Thymus (tissue), 11 donors: ENCODE data around the gene RSBN1. TPM values are rescaled to one million over a fixed set of nuclear protein-coding genes. Genes with fewer than 3 reads are reported as not detected.

Source experiments
- DNase-seq, 9 donors: peaks; one replicate each; pipeline ENCODE4 v3.0.0-alpha.2; 2013; ENCODE audit warnings: low spot score in 9 of 9, low read depth in 6 of 9, missing footprints in 1 of 9
- H3K27ac ChIP-seq, 2 donors: one replicate each; pipeline ENCODE4 v1.5.1; 2013; ENCODE audit warnings: control low read depth in 1 of 2, low read depth in 1 of 2, low read length in 1 of 2, mild to moderate bottlenecking in 1 of 2, moderate library complexity in 1 of 2
- H3K27me3 ChIP-seq, 2 donors: one replicate each; pipeline ENCODE4 v1.5.1; 2013; ENCODE audit warnings: low read length in 1 of 2; ENCODE audit not compliant: control insufficient read depth in 2 of 2, insufficient read depth in 1 of 2
- H3K36me3 ChIP-seq, 2 donors: one replicate each; pipeline ENCODE4 v1.5.1; 2013; ENCODE audit warnings: low read length in 1 of 2, mild to moderate bottlenecking in 1 of 2, moderate library complexity in 1 of 2; ENCODE audit not compliant: control insufficient read depth in 2 of 2, insufficient read depth in 2 of 2
- H3K4me1 ChIP-seq, 2 donors: one replicate each; pipeline ENCODE4 v1.5.1; 2013; ENCODE audit warnings: low read length in 2 of 2; ENCODE audit not compliant: control insufficient read depth in 2 of 2, insufficient read depth in 2 of 2
- H3K4me3 ChIP-seq, 2 donors: one replicate each; pipeline ENCODE4 v1.5.1; 2013; ENCODE audit warnings: low read length in 2 of 2, control low read depth in 1 of 2, mild to moderate bottlenecking in 1 of 2
- H3K9me3 ChIP-seq, 2 donors: one replicate each; pipeline ENCODE4 v1.5.1; 2013; ENCODE audit warnings: low read length in 1 of 2, mild to moderate bottlenecking in 1 of 2; ENCODE audit not compliant: control insufficient read depth in 2 of 2, insufficient read depth in 1 of 2
- WGBS: extraction: QIAGEN DNeasy Blood & Tissue Kit; methylation state at CpG from one replicate; pipeline ENCODE4 v1.1.7; 2013; 5-methylcytosine and 5-hydroxymethylcytosine counted together
- polyA plus RNA-seq: library from polyadenylated mRNA; stranded (reverse); fragments of 200-250 nt; gene quantifications from one replicate; pipeline ENCODE4 v1.2.3, GENCODE V29; 2013
- total RNA-seq: library from RNA; stranded (reverse); fragments of 120-200 nt; gene quantifications from one replicate; pipeline ENCODE4 v1.2.4, GENCODE V29; 2013
- donor health status: healthy.

RSBN1 gene
- total and polyA plus RNA-seq, 2 donors = 11.6 to 19.1 TPM

- Histone ChIP-seq H3K27me3 (no peaks in the 10 kb centered on the region), H3K4me3 (no peak overlapping the region), H3K27ac (no peak overlapping the region), H3K36me3 (peaks cover 11 to 37% of the 10 kb centered on the region in 2 donors), H3K4me1 (peaks cover 3 to 7% of the 10 kb centered on the region in 2 donors), H3K9me3 (no peaks in the 10 kb centered on the region)
- no peak for DNase-seq
- WGBS = 98% methylated on average over 9 of the region's 9 CpGs
Measured at GRCh38 chr1:113793878-113794834, 18.1 kb downstream of the RSBN1 start.

- DNase-seq = no peak
- no peaks in the 10 kb centered on the region for H3K9me3 ChIP-seq
- no peaks in the 10 kb centered on the region for H3K27me3 ChIP-seq
- H3K27ac ChIP-seq = no peak overlapping the region
- peaks cover 11 to 40% of the 10 kb centered on the region in 2 donors for H3K36me3 ChIP-seq
- H3K4me3 ChIP-seq = no peak overlapping the region
- WGBS = 100% methylated on average over 1 of the region's 1 CpG
- H3K4me1 ChIP-seq = peaks cover 3 to 7% of the 10 kb centered on the region in 2 donors
Measured at GRCh38 chr1:113792986-113793385, 19.3 kb downstream of the RSBN1 start.

- DNase-seq = peak in 1 of 9 donors; percentile 35
- peaks cover 8 to 38% of the 10 kb centered on the region in 2 donors for H3K36me3 ChIP-seq
- no peaks in the 10 kb centered on the region for H3K27me3 ChIP-seq
- WGBS = 76% methylated on average over 5 of the region's 5 CpGs
- H3K4me1 ChIP-seq = peaks cover 3 to 7% of the 10 kb centered on the region in 2 donors
- peak overlapping the region in 1 of 2 donors; percentile 15 for H3K27ac ChIP-seq
- H3K4me3 ChIP-seq = no peak overlapping the region
- H3K9me3 ChIP-seq = no peaks in the 10 kb centered on the region
Measured at GRCh38 chr1:113792471-113792870, 19.8 kb downstream of the RSBN1 start.

- peaks cover 11 to 14% of the 10 kb centered on the region in 2 donors for H3K4me1 ChIP-seq
- H3K4me3 ChIP-seq = no peak overlapping the region
- 98% methylated on average over 3 of the region's 3 CpGs for WGBS
- peaks cover 4 to 18% of the 10 kb centered on the region in 2 donors for H3K36me3 ChIP-seq
- DNase-seq = no peak
- H3K27ac ChIP-seq = no peak overlapping the region
- H3K9me3 ChIP-seq = no peaks in the 10 kb centered on the region
- no peaks in the 10 kb centered on the region for H3K27me3 ChIP-seq
Measured at GRCh38 chr1:113788802-113789201, 23.5 kb downstream of the RSBN1 start.

- peaks cover 4 to 13% of the 10 kb centered on the region in 2 donors for H3K36me3 ChIP-seq
- peaks cover 16 to 21% of the 10 kb centered on the region in 2 donors for H3K4me1 ChIP-seq
- WGBS = 92% methylated on average over 3 of the region's 3 CpGs
- no peak overlapping the region for H3K27ac ChIP-seq
- no peaks in the 10 kb centered on the region for H3K27me3 ChIP-seq
- no peaks in the 10 kb centered on the region for H3K9me3 ChIP-seq
- DNase-seq = no peak
- H3K4me3 ChIP-seq = no peak overlapping the region
Measured at GRCh38 chr1:113787663-113788062, 24.6 kb downstream of the RSBN1 start.

- no peak overlapping the region for H3K4me3 ChIP-seq
- H3K27ac ChIP-seq = no peak overlapping the region
- WGBS = 90% methylated on average over 1 of the region's 1 CpG
- no peak for DNase-seq
- H3K4me1 ChIP-seq = peaks cover 13 to 21% of the 10 kb centered on the region in 2 donors
- H3K36me3 ChIP-seq = peaks cover 4 to 11% of the 10 kb centered on the region in 2 donors
- H3K27me3 ChIP-seq = no peaks in the 10 kb centered on the region
- H3K9me3 ChIP-seq = no peaks in the 10 kb centered on the region
Measured at GRCh38 chr1:113786069-113786468, 26.2 kb downstream of the RSBN1 start.

GRCh38 chr1:113784104-113784779, 28.0 kb downstream of the RSBN1 start:
- Histone ChIP-seq H3K27me3 (no peaks in the 10 kb centered on the region), H3K4me1 (peaks cover 19 to 24% of the 10 kb centered on the region in 2 donors), H3K4me3 (no peak overlapping the region), H3K36me3 (peaks cover 1 to 8% of the 10 kb centered on the region in 2 donors), H3K9me3 (no peaks in the 10 kb centered on the region), H3K27ac (peak overlapping the region; percentile 84 to 85)
- DNase-seq = peak in 2 of 9 donors; percentile 13 to 46
- WGBS = 90% methylated on average over 5 of the region's 5 CpGs

GRCh38 chr1:113783254-113784103, 28.8 kb downstream of the RSBN1 start:
- H3K27ac ChIP-seq = peak overlapping the region; percentile 84 to 85
- H3K27me3 ChIP-seq = no peaks in the 10 kb centered on the region
- H3K9me3 ChIP-seq = no peaks in the 10 kb centered on the region
- DNase-seq = peak; percentile 34 to 89 (median 71)
- WGBS = 6% methylated on average over 4 of the region's 4 CpGs
- H3K4me3 ChIP-seq = no peak overlapping the region
- peaks cover 0 to 3% of the 10 kb centered on the region in 2 donors for H3K36me3 ChIP-seq
- peaks cover 19 to 24% of the 10 kb centered on the region in 2 donors for H3K4me1 ChIP-seq
